Smooth muscle cell of the coronary artery (primary cell): ENCODE data around the gene SOX1. TPM values are rescaled to one million over a fixed set of nuclear protein-coding genes. Genes with fewer than 3 reads are reported as not detected.

Source experiments
- total RNA-seq: library from RNA; depleted of rRNA; stranded (reverse); fragments of >200 nt; gene quantifications from 2 replicates; pipeline ENCODE4 v1.2.3, GENCODE V29; 2014; ENCODE audit warnings: low replicate concordance

Gene SOX1
- total RNA-seq: not detected in 2 replicates

GRCh38 chr13:112067116-112067741 is at the start of gene SOX1:
SOX1 (plus strand) TSS chr13:112067149; CDS start chr13:112067659, 510 bp downstream.

